Fibroblast of lung (primary cell): ENCODE results near the gene PIK3AP1. TPM values are rescaled to one million over a fixed set of nuclear protein-coding genes. Genes with fewer than 3 reads are reported as not detected.
"Not testable (repeated sequence)": the region's sequence is repeated elsewhere in the genome, so short reads cannot be mapped to it uniquely, and the experiment has no call there.

Experiments
- DNase-seq, 2 donors: peaks; one replicate each; pipeline versions ENCODE4 v3.0.0 to v3.0.0-alpha.2; 2010; ENCODE audit warnings: low read depth in 2 of 2
- H2AFZ ChIP-seq: 2 replicates; pipeline ENCODE4 v1.5.1; 2012; ENCODE audit warnings: low read length, control low read depth, inconsistent platforms
- H3K27ac ChIP-seq: 2 replicates; pipeline ENCODE4 v1.5.1; 2011; ENCODE audit warnings: low read length, control low read depth; ENCODE audit not compliant: insufficient read depth
- H3K27me3 ChIP-seq: 2 replicates; pipeline ENCODE4 v1.5.1; 2011; ENCODE audit warnings: mild to moderate bottlenecking, low read length; ENCODE audit not compliant: control insufficient read depth, insufficient read depth
- H3K36me3 ChIP-seq: 2 replicates; pipeline ENCODE4 v1.5.1; 2011; ENCODE audit warnings: low read length; ENCODE audit not compliant: control insufficient read depth, insufficient read depth
- H3K4me1 ChIP-seq: 2 replicates; pipeline ENCODE4 v1.5.1; 2011; ENCODE audit warnings: low read length; ENCODE audit not compliant: control insufficient read depth, insufficient read depth; ENCODE audit errors: extremely low read depth
- H3K4me2 ChIP-seq: 2 replicates; pipeline ENCODE4 v1.5.1; 2011; ENCODE audit warnings: low read length, control low read depth; ENCODE audit not compliant: insufficient read depth; ENCODE audit errors: extremely low read depth
- H3K4me3 ChIP-seq, 4 experiments: fragments of 200-600 bp in 1 of 4; sonication (generic) in 1 of 4; replicated peaks in 1 of 4; 2 replicates each; pipeline ENCODE4 v1.5.1; 2011 to 2016; ENCODE audit warnings: low read length in 4 of 4, low read depth in 3 of 4, mild to moderate bottlenecking in 3 of 4, control low read depth in 2 of 4, inconsistent platforms in 1 of 4, mixed read lengths in 1 of 4; ENCODE audit not compliant: insufficient read depth in 1 of 4; ENCODE audit errors: control extremely low read depth in 1 of 4
- H3K79me2 ChIP-seq: 2 replicates; pipeline ENCODE4 v1.5.1; 2012; ENCODE audit warnings: mild to moderate bottlenecking, low read length, inconsistent platforms; ENCODE audit not compliant: control insufficient read depth, insufficient read depth
- H3K9ac ChIP-seq: 2 replicates; pipeline ENCODE4 v1.5.1; 2011; ENCODE audit warnings: mild to moderate bottlenecking, low read length, control low read depth; ENCODE audit not compliant: insufficient read depth
- H3K9me3 ChIP-seq: 2 replicates; pipeline ENCODE4 v1.5.1; 2012; ENCODE audit warnings: low read depth, low read length; ENCODE audit not compliant: control insufficient read depth, insufficient read depth
- H4K20me1 ChIP-seq: 2 replicates; pipeline ENCODE4 v1.5.1; 2011; ENCODE audit warnings: low read length; ENCODE audit not compliant: control insufficient read depth, insufficient read depth; ENCODE audit errors: extremely low read depth
- CTCF ChIP-seq, 2 donors: IDR thresholded peaks in 1 of 2; conservative IDR thresholded peaks in 1 of 2; 1 replicate in 1 of 2; 2 replicates in 1 of 2; pipeline ENCODE4 v1.5.1; 2011 to 2012; ENCODE audit warnings: low read length in 2 of 2, control low read depth in 1 of 2, inconsistent platforms in 1 of 2, low read depth in 1 of 2, mild to moderate bottlenecking in 1 of 2
- EZH2 ChIP-seq: IDR thresholded peaks from 2 replicates; pipeline ENCODE4 v1.5.1; 2012; ENCODE audit warnings: low read length, control low read depth, mild to moderate bottlenecking; ENCODE audit errors: missing control alignments
- polyA plus RNA-seq, 2 donors: library from polyadenylated mRNA; depleted of rRNA in 1 of 2; stranded (reverse) in 1 of 2; unstranded in 1 of 2; fragments of >200 nt; gene quantifications; 2 replicates each; pipeline ENCODE4 v1.2.1, GENCODE V29; 2011 to 2012; ENCODE audit warnings: missing spikeins in 1 of 2
- total RNA-seq: library from RNA; depleted of rRNA; stranded (reverse); fragments of >200 nt; gene quantifications from 2 replicates; pipeline ENCODE4 v1.2.1, GENCODE V29; 2014

PIK3AP1 gene
- total and polyA plus RNA-seq, 2 donors (not counting 1 experiment from before 2014, with no cell fraction given) = 0.17 to 0.24 TPM

DNA sequence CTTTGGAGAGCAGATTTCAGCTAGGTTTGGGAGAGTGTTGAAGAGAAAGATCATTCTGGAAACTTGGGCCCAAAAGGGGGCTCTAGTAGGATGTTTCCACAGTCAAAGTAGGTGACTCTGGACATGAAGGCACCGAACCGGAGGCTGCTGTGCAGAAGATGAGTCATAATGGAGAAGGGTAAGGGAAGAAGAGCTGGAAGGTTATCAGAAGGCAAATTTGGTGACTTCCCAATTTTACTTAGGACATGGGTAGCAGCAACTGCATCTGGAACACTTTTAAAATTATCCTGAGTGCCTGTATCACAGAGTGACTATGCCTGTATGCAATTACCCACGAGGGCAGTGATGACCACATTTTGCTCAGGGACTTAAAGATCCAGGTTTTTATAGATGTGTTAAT lies 38.8 kb downstream of the PIK3AP1 start:
- no peak overlapping the region for H3K9ac ChIP-seq
- H3K9me3 ChIP-seq = no peaks in the 10 kb centered on the region
- H3K4me1 ChIP-seq = no peaks in the 10 kb centered on the region
- H3K36me3 ChIP-seq = no peaks in the 10 kb centered on the region
- no peak overlapping the region for H3K4me2 ChIP-seq
- TF ChIP-seq EZH2 (no peak), CTCF (conservative IDR thresholded peaks at IDR 0.05 in 1 of 2, IDR thresholded peaks at IDR 0.05 in 1 of 2; ENCODE audit: low read depth in 1 of 2, low read length in 2 of 2) (no peak)
- no peaks in the 10 kb centered on the region for H3K79me2 ChIP-seq
- DNase-seq = no peak
- H4K20me1 ChIP-seq = no peaks in the 10 kb centered on the region
- H3K27me3 ChIP-seq = no peaks in the 10 kb centered on the region
- no peak overlapping the region for H2AFZ ChIP-seq
- H3K4me3 ChIP-seq = no peak overlapping the region
- H3K27ac ChIP-seq = no peak overlapping the region

GRCh38 chr10:96680463-96680862 lies 39.9 kb downstream of the PIK3AP1 start:
- not testable (repeated sequence) for H3K4me2 ChIP-seq, H3K9me3 ChIP-seq, H3K4me1 ChIP-seq, DNase-seq, H3K27ac ChIP-seq, H3K27me3 ChIP-seq, H2AFZ ChIP-seq, H4K20me1 ChIP-seq, H3K9ac ChIP-seq, H3K4me3 ChIP-seq, H3K36me3 ChIP-seq, H3K79me2 ChIP-seq

- Histone ChIP-seq H3K27ac (no peak overlapping the region), H3K36me3 (no peaks in the 10 kb centered on the region), H3K4me2 (no peak overlapping the region), H3K27me3 (no peaks in the 10 kb centered on the region), H3K9me3 (no peaks in the 10 kb centered on the region), H4K20me1 (no peaks in the 10 kb centered on the region), H3K79me2 (no peaks in the 10 kb centered on the region), H3K9ac (no peak overlapping the region), H3K4me3 (no peak overlapping the region), H2AFZ (no peak overlapping the region), H3K4me1 (no peaks in the 10 kb centered on the region)
- TF ChIP-seq EZH2 (no peak), CTCF (conservative IDR thresholded peaks at IDR 0.05 in 1 of 2, IDR thresholded peaks at IDR 0.05 in 1 of 2; ENCODE audit: low read depth in 1 of 2, low read length in 2 of 2) (no peak)
- no peak for DNase-seq
Measured at GRCh38 chr10:96678725-96679124, 41.6 kb downstream of the PIK3AP1 start.
